Hepatocyte (in vitro differentiated cells): ENCODE measurements around the gene PGGHG. TPM values are rescaled to one million over a fixed set of nuclear protein-coding genes. Genes with fewer than 3 reads are reported as not detected.

Experiments used
- DNase-seq: peaks from one replicate; pipeline ENCODE4 v3.0.0-alpha.2; 2016; ENCODE audit warnings: low spot score
- H2AFZ ChIP-seq: fragments of 200-600 bp; sonication (generic); 2 replicates; pipeline ENCODE4 v1.6.0; 2016; ENCODE audit warnings: antibody characterized with exemption, mild to moderate bottlenecking
- H3K27ac ChIP-seq: fragments of 200-600 bp; sonication (generic); 2 replicates; pipeline ENCODE4 v1.5.1; 2016; ENCODE audit warnings: mild to moderate bottlenecking
- H3K27me3 ChIP-seq: fragments of 200-600 bp; sonication (generic); 2 replicates; pipeline ENCODE4 v1.6.1; 2016
- H3K36me3 ChIP-seq: fragments of 200-600 bp; sonication (generic); replicated peaks from 2 replicates; pipeline ENCODE4 v1.5.1; 2016; ENCODE audit warnings: low read depth; ENCODE audit not compliant: insufficient read depth
- H3K4me1 ChIP-seq: fragments of 200-600 bp; sonication (generic); 2 replicates; pipeline ENCODE4 v1.5.1; 2016; ENCODE audit warnings: mild to moderate bottlenecking, moderate library complexity; ENCODE audit not compliant: insufficient read depth
- H3K4me2 ChIP-seq: fragments of 200-600 bp; sonication (generic); 2 replicates; pipeline ENCODE4 v1.6.0; 2016
- H3K4me3 ChIP-seq: fragments of 200-600 bp; sonication (generic); 2 replicates; pipeline ENCODE4 v1.5.1; 2016; ENCODE audit warnings: mild to moderate bottlenecking
- H3K79me2 ChIP-seq: fragments of 200-600 bp; sonication (generic); 2 replicates; pipeline ENCODE4 v1.6.0; 2017; ENCODE audit warnings: mild to moderate bottlenecking
- H3K9me2 ChIP-seq: fragments of 200-600 bp; sonication (generic); replicated peaks from 2 replicates; pipeline ENCODE4 v1.6.0; 2017; ENCODE audit warnings: mild to moderate bottlenecking; ENCODE audit not compliant: insufficient read depth
- H3K9me3 ChIP-seq: fragments of 200-600 bp; sonication (generic); 2 replicates; pipeline ENCODE4 v1.5.1; 2016; ENCODE audit warnings: low read depth, mild to moderate bottlenecking
- H4K20me1 ChIP-seq: fragments of 200-600 bp; sonication (generic); 2 replicates; pipeline ENCODE4 v1.6.0; 2016; ENCODE audit warnings: mild to moderate bottlenecking; ENCODE audit not compliant: insufficient read depth, poor library complexity, severe bottlenecking
- CTCF ChIP-seq: fragments of 200-600 bp; sonication (generic); IDR thresholded peaks from 2 replicates; pipeline ENCODE4 v1.5.1; 2016; ENCODE audit warnings: antibody characterized with exemption, mild to moderate bottlenecking; ENCODE audit not compliant: poor library complexity
- EZH2 ChIP-seq: fragments of 200-600 bp; sonication (generic); IDR thresholded peaks from 2 replicates; pipeline ENCODE4 v1.6.1; 2016; ENCODE audit warnings: antibody characterized with exemption, mild to moderate bottlenecking, borderline replicate concordance
- EZH2phosphoT487 ChIP-seq: fragments of 200-600 bp; sonication (generic); IDR thresholded peaks from one replicate; pipeline ENCODE4 v1.6.1; 2018; ENCODE audit warnings: antibody characterized with exemption, mild to moderate bottlenecking, low read depth, moderate library complexity; ENCODE audit not compliant: unreplicated experiment, severe bottlenecking
- WGBS: methylation state at CpG from one replicate; pipeline ENCODE4 v1.1.6; 2016; ENCODE audit warnings: low lambda C conversion rate; ENCODE audit errors: missing lambda C conversion rate; 5-methylcytosine and 5-hydroxymethylcytosine counted together
- polyA plus RNA-seq: library from polyadenylated mRNA; unstranded; fragments of >200 nt; fragmentation: Nextera tagmentation; extraction: Ambion mirVana; gene quantifications from 2 replicates; pipeline ENCODE4 v1.2.1, GENCODE V29; 2016
- total RNA-seq: library from RNA; depleted of rRNA; stranded (reverse); fragments of >200 nt; gene quantifications from 2 replicates; pipeline ENCODE4 v1.2.3, GENCODE V29; 2014

The PGGHG gene
- total and polyA plus RNA-seq, 2 experiments from 2014 or later = 19.2 to 27.9 TPM

- 98% methylated on average over 25 of the region's 29 CpGs for WGBS
- Histone ChIP-seq H4K20me1 (no peaks in the 10 kb centered on the region), H3K4me2 (no peak overlapping the region), H3K4me3 (no peak overlapping the region), H3K79me2 (no peaks in the 10 kb centered on the region), H3K9me2 (no peaks in the 10 kb centered on the region), H2AFZ (no peak overlapping the region), H3K4me1 (peaks cover 19% of the 10 kb centered on the region), H3K36me3 (no peaks in the 10 kb centered on the region), H3K9me3 (no peaks in the 10 kb centered on the region), H3K27me3 (no peaks in the 10 kb centered on the region), H3K27ac (no peak overlapping the region)
- DNase-seq = no peak
- TF ChIP-seq EZH2 (no peak), CTCF (no peak), EZH2phosphoT487 (no peak)
Measured at GRCh38 chr11:292211-293121, 3.5 kb downstream of the PGGHG start.

- Histone ChIP-seq H4K20me1 (no peaks in the 10 kb centered on the region), H2AFZ (no peak overlapping the region), H3K79me2 (no peaks in the 10 kb centered on the region), H3K4me1 (peaks cover 13% of the 10 kb centered on the region), H3K27ac (no peak overlapping the region), H3K9me3 (no peaks in the 10 kb centered on the region), H3K27me3 (no peaks in the 10 kb centered on the region), H3K9me2 (no peaks in the 10 kb centered on the region), H3K4me3 (no peak overlapping the region), H3K36me3 (no peaks in the 10 kb centered on the region), H3K4me2 (no peak overlapping the region)
- no peak for DNase-seq
- TF ChIP-seq CTCF (no peak), EZH2phosphoT487 (no peak), EZH2 (no peak)
- WGBS = 83% methylated on average over 12 of the region's 18 CpGs
Measured at GRCh38 chr11:293271-293851, 4.4 kb downstream of the PGGHG start.

GRCh38 chr11:293852-294661 is 5.1 kb downstream of the PGGHG start:
- H3K4me2 ChIP-seq = no peak overlapping the region
- H3K27ac ChIP-seq = no peak overlapping the region
- H3K36me3 ChIP-seq = no peaks in the 10 kb centered on the region
- WGBS = 94% methylated on average over 24 of the region's 27 CpGs
- H3K9me2 ChIP-seq = no peaks in the 10 kb centered on the region
- peaks cover 13% of the 10 kb centered on the region for H3K4me1 ChIP-seq
- H4K20me1 ChIP-seq = no peaks in the 10 kb centered on the region
- H3K79me2 ChIP-seq = no peaks in the 10 kb centered on the region
- no peak overlapping the region for H2AFZ ChIP-seq
- no peaks in the 10 kb centered on the region for H3K27me3 ChIP-seq
- TF ChIP-seq EZH2phosphoT487 = no peak
- no peak for TF ChIP-seq CTCF
- no peak for TF ChIP-seq EZH2
- H3K9me3 ChIP-seq = no peaks in the 10 kb centered on the region
- H3K4me3 ChIP-seq = no peak overlapping the region
- DNase-seq = no peak
